ENCODE data around the gene CDK6. TPM values are rescaled to one million over a fixed set of nuclear protein-coding genes. Genes with fewer than 3 reads are reported as not detected.
"Not testable (repeated sequence)": the region's sequence is repeated elsewhere in the genome, so short reads cannot be mapped to it uniquely, and the experiment has no call there.

Gene CDK6
- total RNA-seq, 1 donor from 2014 or later = 254 TPM

GRCh38 chr7:92745241-92745640 is 91.1 kb downstream of the CDK6 start:
- no peaks in the 10 kb centered on the region for H3K27me3 Mint-ChIP-seq (ENCODE audit: low read depth)
- peaks cover 69% of the 10 kb centered on the region for H3K36me3 Mint-ChIP-seq (ENCODE audit: low read depth)
- no peak overlapping the region for H3K4me3 Mint-ChIP-seq (ENCODE audit: low read depth)
- no peak for DNase-seq (ENCODE audit: low spot score)
- H3K27ac Mint-ChIP-seq = peak overlapping the region; percentile 15
- peaks cover 16% of the 10 kb centered on the region for H3K9me3 Mint-ChIP-seq
- peaks cover 52% of the 10 kb centered on the region for H3K4me1 Mint-ChIP-seq (ENCODE audit: low read depth)
- intact Hi-C loops (cut with micrococcal nuclease) = no loop called here

- H3K36me3 Mint-ChIP-seq (ENCODE audit: low read depth) = peaks cover 70% of the 10 kb centered on the region
- H3K27me3 Mint-ChIP-seq (ENCODE audit: low read depth); H3K4me3 Mint-ChIP-seq (ENCODE audit: low read depth); intact Hi-C loops (cut with micrococcal nuclease); DNase-seq (ENCODE audit: low spot score): not testable (repeated sequence)
- H3K4me1 Mint-ChIP-seq (ENCODE audit: low read depth) = peaks cover 52% of the 10 kb centered on the region
- H3K27ac Mint-ChIP-seq = peak overlapping the region; percentile 30
- H3K9me3 Mint-ChIP-seq = peaks cover 16% of the 10 kb centered on the region
These were observed 92.2 kb downstream of the CDK6 start for GRCh38 chr7:92744180-92744579.

GRCh38 chr7:92742186-92742585 is 94.2 kb downstream of the CDK6 start:
- intact Hi-C loops (cut with micrococcal nuclease) = no loop called here
- H3K36me3 Mint-ChIP-seq (ENCODE audit: low read depth) = peaks cover 70% of the 10 kb centered on the region
- no peak for DNase-seq (ENCODE audit: low spot score)
- no peak overlapping the region for H3K4me3 Mint-ChIP-seq (ENCODE audit: low read depth)
- H3K9me3 Mint-ChIP-seq = peaks cover 16% of the 10 kb centered on the region
- H3K27ac Mint-ChIP-seq = peak overlapping the region; percentile 50
- peaks cover 60% of the 10 kb centered on the region for H3K4me1 Mint-ChIP-seq (ENCODE audit: low read depth)
- no peaks in the 10 kb centered on the region for H3K27me3 Mint-ChIP-seq (ENCODE audit: low read depth)

GRCh38 chr7:92740700-92741126 is 95.7 kb downstream of the CDK6 start:
- no peak for DNase-seq (ENCODE audit: low spot score)
- Mint-ChIP-seq H3K36me3 (ENCODE audit: low read depth) (peaks cover 66% of the 10 kb centered on the region), H3K27ac (peak overlapping the region; percentile 46), H3K4me3 (ENCODE audit: low read depth) (no peak overlapping the region), H3K27me3 (ENCODE audit: low read depth) (no peaks in the 10 kb centered on the region), H3K9me3 (peaks cover 12% of the 10 kb centered on the region), H3K4me1 (ENCODE audit: low read depth) (peaks cover 58% of the 10 kb centered on the region)
- intact Hi-C loops (cut with micrococcal nuclease) = no loop called here

DNA sequence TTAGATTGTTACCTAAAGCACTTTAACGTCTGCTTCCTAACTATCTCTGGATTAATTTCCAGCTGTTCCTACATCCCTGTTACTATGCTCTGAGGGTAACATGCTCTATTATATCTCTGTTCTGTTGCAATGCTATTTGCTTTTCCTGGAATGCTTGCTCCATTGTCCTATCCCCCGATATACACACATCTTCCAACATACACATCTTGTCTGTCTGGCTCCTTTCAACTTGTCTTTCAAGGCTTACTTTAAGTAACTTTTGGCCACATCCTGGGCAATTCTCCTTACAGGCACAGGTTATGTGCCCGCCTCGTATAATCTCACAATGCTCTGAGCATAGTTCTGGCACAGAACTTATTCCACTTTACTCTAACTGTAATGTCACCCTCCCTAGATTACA is 96.2 kb downstream of the CDK6 start:
- Mint-ChIP-seq H3K4me3 (ENCODE audit: low read depth) (no peak overlapping the region), H3K9me3 (peaks cover 10% of the 10 kb centered on the region), H3K27me3 (ENCODE audit: low read depth) (no peaks in the 10 kb centered on the region), H3K4me1 (ENCODE audit: low read depth) (peaks cover 59% of the 10 kb centered on the region), H3K27ac (peak overlapping the region; percentile 19), H3K36me3 (ENCODE audit: low read depth) (peaks cover 65% of the 10 kb centered on the region)
- no peak for DNase-seq (ENCODE audit: low spot score)
- intact Hi-C loops (cut with micrococcal nuclease) = no loop called here

DNA sequence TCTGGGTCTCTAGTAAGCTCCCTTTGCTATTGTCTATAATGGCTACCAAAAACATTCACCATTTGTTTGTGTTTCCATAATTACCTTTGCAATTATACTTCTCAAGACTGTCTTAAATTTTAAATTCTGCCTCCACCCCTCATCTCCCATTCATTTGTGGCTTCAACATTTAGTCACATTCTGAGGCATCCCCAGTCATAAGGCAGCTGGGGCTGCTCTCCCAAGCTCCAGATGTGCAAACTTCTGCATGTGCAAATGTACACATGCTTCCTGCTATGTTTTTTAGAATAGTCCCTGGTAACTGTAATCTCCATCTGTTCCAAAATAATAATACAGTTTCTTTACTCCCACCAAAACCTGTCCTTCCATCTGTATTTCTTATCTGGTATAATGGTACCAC is 97.3 kb downstream of the CDK6 start:
- peaks cover 69% of the 10 kb centered on the region for H3K36me3 Mint-ChIP-seq (ENCODE audit: low read depth)
- no peak for DNase-seq (ENCODE audit: low spot score)
- peaks cover 66% of the 10 kb centered on the region for H3K4me1 Mint-ChIP-seq (ENCODE audit: low read depth)
- intact Hi-C loops (cut with micrococcal nuclease) = no loop called here
- H3K9me3 Mint-ChIP-seq = peaks cover 8% of the 10 kb centered on the region
- no peaks in the 10 kb centered on the region for H3K27me3 Mint-ChIP-seq (ENCODE audit: low read depth)
- H3K4me3 Mint-ChIP-seq (ENCODE audit: low read depth) = no peak overlapping the region
- H3K27ac Mint-ChIP-seq = peak overlapping the region; percentile 50

GRCh38 chr7:92737706-92738105 is 98.7 kb downstream of the CDK6 start:
- H3K36me3 Mint-ChIP-seq (ENCODE audit: low read depth) = peaks cover 62% of the 10 kb centered on the region
- peak overlapping the region; percentile 61 for H3K27ac Mint-ChIP-seq
- no peak for DNase-seq (ENCODE audit: low spot score)
- no peaks in the 10 kb centered on the region for H3K27me3 Mint-ChIP-seq (ENCODE audit: low read depth)
- intact Hi-C loops (cut with micrococcal nuclease) = no loop called here
- peaks cover 4% of the 10 kb centered on the region for H3K9me3 Mint-ChIP-seq
- H3K4me1 Mint-ChIP-seq (ENCODE audit: low read depth) = peaks cover 61% of the 10 kb centered on the region
- no peak overlapping the region for H3K4me3 Mint-ChIP-seq (ENCODE audit: low read depth)

- H3K27me3 Mint-ChIP-seq (ENCODE audit: low read depth) = no peaks in the 10 kb centered on the region
- H3K36me3 Mint-ChIP-seq (ENCODE audit: low read depth) = peaks cover 69% of the 10 kb centered on the region
- H3K4me3 Mint-ChIP-seq (ENCODE audit: low read depth) = no peak overlapping the region
- intact Hi-C loops (cut with micrococcal nuclease) = no loop called here
- H3K9me3 Mint-ChIP-seq = peaks cover 4% of the 10 kb centered on the region
- H3K4me1 Mint-ChIP-seq (ENCODE audit: low read depth) = peaks cover 65% of the 10 kb centered on the region
- H3K27ac Mint-ChIP-seq = no peak overlapping the region
- DNase-seq (ENCODE audit: low spot score) = no peak
These were observed 99.5 kb downstream of the CDK6 start for GRCh38 chr7:92736870-92737269.

GRCh38 chr7:92735707-92736106 is 100.7 kb downstream of the CDK6 start:
- H3K9me3 Mint-ChIP-seq = peaks cover 4% of the 10 kb centered on the region
- H3K36me3 Mint-ChIP-seq (ENCODE audit: low read depth) = peaks cover 76% of the 10 kb centered on the region

DNA sequence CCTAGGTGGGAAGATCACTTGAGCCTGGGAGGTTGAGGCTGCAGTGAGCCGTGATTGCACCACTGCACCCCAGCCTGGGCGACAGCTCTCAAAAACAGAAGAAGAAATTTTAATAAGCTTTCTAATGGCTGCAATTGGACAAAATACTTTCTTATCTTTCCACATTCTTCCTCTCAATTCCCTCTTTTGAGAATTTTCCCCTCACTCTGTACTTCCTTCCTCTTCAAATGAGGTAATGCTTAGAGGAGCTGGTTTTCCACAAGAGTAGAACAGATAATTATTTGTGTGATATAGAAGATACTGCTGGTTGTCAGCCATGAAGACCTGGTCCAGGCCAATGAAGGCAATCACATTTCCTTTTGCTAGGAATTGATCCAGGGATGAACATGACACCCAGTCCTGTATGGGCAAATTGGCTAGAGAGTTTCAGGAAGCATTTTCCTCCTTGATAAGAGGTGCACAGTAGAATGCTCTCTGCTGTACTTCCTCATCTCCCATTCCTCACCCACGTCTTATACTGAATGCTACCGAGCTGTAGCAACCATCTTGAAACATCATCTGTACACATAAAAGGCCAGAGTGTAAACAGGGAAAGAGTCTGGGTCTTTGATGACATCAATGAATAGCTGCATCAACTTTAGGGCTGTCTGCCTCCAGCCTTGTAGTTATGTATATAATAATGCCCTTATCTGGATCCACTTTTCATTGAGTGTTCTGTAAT is 103.9 kb downstream of the CDK6 start:
- intact Hi-C loops (cut with micrococcal nuclease) = loop anchor here (1.0 to 5.0 kb wide), 2 partner anchors 20 to 385 kb away; partner anchors contain the start of gene SAMD9
- H3K4me1 Mint-ChIP-seq (ENCODE audit: low read depth) = peaks cover 70% of the 10 kb centered on the region

More at GRCh38 chr7:92735707-92736106, 100.7 kb downstream of the CDK6 start:
- intact Hi-C loops (cut with micrococcal nuclease) = no loop called here
- Mint-ChIP-seq H3K27me3 (ENCODE audit: low read depth) (no peaks in the 10 kb centered on the region), H3K4me1 (ENCODE audit: low read depth) (peaks cover 69% of the 10 kb centered on the region), H3K27ac (no peak overlapping the region), H3K4me3 (ENCODE audit: low read depth) (no peak overlapping the region)
- no peak for DNase-seq (ENCODE audit: low spot score)

DNA sequence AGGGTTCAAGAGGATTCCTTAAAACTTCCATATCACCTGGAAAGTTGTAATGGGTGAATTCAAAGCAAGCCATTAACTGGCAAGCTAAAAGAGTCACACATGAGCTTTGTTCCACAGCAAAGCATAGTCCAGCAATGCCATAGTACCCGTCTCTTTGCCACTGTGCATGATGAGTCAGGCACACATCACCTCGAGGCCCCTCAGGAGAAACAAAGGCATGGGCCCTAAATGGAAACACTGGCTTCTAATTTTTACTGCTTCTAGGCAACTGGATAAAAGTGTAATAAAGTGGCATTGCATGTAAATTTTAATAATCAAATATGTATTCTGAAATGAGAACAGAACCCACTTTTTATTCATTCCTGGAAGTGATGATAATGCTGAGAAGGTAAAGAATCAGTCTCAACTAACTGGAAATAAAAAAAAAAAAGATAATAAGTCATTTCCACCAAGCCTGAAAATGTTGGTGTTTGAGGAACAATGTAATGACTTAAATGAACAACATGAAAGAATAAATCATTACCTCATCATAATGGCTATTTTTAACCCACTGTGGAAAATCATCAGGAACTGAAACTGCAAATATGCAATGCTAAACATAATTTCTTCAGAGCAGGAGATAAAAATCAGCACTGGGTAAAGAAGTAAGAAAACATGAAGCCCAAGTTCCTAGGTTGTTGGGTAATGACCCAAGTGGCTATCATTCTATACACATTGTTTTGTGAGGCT is 104.9 kb downstream of the CDK6 start:
- Mint-ChIP-seq H3K9me3 (peaks cover 4% of the 10 kb centered on the region), H3K4me3 (ENCODE audit: low read depth) (peak overlapping the region; percentile 34), H3K27me3 (ENCODE audit: low read depth) (no peaks in the 10 kb centered on the region), H3K36me3 (ENCODE audit: low read depth) (peaks cover 73% of the 10 kb centered on the region), H3K4me1 (ENCODE audit: low read depth) (peaks cover 74% of the 10 kb centered on the region), H3K27ac (peak overlapping the region; percentile 96)
- no peak for DNase-seq (ENCODE audit: low spot score)
- intact Hi-C loops (cut with micrococcal nuclease) = loop anchor here (1.0 to 5.0 kb wide), 12 partner anchors 13 to 386 kb away; partner anchors contain the start of genes PEX1, RBM48 and SAMD9

More for the DNA sequence above, 103.9 kb downstream of the CDK6 start:
- Mint-ChIP-seq H3K4me3 (ENCODE audit: low read depth) (peak overlapping the region; percentile 34), H3K27me3 (ENCODE audit: low read depth) (no peaks in the 10 kb centered on the region), H3K27ac (peak overlapping the region; percentile 96), H3K9me3 (peaks cover 4% of the 10 kb centered on the region), H3K36me3 (ENCODE audit: low read depth) (peaks cover 70% of the 10 kb centered on the region)
- no peak for DNase-seq (ENCODE audit: low spot score)

DNA sequence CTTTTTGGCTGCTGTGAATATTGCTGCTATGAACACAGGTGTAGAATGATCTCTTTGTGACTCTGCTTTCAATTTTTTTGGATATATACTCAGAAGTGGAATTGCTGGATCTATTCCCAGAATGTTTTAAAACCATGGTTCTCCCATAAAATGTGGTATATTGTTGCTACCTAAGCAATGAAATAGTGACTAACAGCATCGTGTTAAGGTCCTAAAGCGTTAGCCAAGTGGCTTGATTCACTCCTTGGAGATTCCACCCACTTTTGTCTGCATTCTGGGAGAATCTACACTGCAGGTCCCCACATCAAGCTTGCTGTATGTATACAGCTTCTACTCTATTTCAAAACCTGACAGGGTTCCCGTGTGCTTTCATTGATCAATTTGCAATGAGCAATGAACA is 105.6 kb downstream of the CDK6 start:
- Mint-ChIP-seq H3K4me1 (ENCODE audit: low read depth) (peaks cover 71% of the 10 kb centered on the region), H3K9me3 (peaks cover 4% of the 10 kb centered on the region), H3K4me3 (ENCODE audit: low read depth) (no peak overlapping the region), H3K27ac (peak overlapping the region; percentile 96), H3K27me3 (ENCODE audit: low read depth) (no peaks in the 10 kb centered on the region), H3K36me3 (ENCODE audit: low read depth) (peaks cover 73% of the 10 kb centered on the region)
- intact Hi-C loops (cut with micrococcal nuclease) = loop anchor here (1.0 to 5.0 kb wide), 11 partner anchors 13 to 386 kb away; partner anchors contain the start of genes PEX1, RBM48 and SAMD9
- DNase-seq (ENCODE audit: low spot score) = no peak

DNA sequence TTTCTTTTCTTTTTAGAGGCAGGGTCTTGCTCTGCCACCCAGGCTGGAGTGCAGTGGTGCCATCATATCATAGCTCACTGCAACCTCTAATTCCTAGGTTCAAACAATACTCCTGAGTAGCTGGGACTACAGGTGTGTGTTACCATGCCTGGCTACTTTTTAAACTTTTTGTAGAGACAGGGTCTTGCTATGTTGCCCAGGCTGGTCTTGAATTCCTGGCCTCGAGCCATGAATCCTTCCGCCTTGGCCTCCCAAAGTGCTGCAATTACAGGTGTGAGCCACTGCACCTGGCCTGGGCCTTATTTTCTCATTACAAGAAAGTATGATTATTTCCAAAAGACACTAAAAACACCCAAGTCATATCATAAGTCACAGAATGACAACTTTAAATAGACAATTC is 106.6 kb downstream of the CDK6 start:
- peak overlapping the region; percentile 35 for H3K4me3 Mint-ChIP-seq (ENCODE audit: low read depth)
- peaks cover 4% of the 10 kb centered on the region for H3K9me3 Mint-ChIP-seq
- H3K27me3 Mint-ChIP-seq (ENCODE audit: low read depth) = no peaks in the 10 kb centered on the region
- intact Hi-C loops (cut with micrococcal nuclease) = loop anchor here (1.0 to 5.0 kb wide), 3 partner anchors 46 to 388 kb away; partner anchors contain the start of gene SAMD9
- H3K36me3 Mint-ChIP-seq (ENCODE audit: low read depth) = peaks cover 75% of the 10 kb centered on the region
- H3K27ac Mint-ChIP-seq = peak overlapping the region; percentile 96
- DNase-seq (ENCODE audit: low spot score) = no peak
- peaks cover 69% of the 10 kb centered on the region for H3K4me1 Mint-ChIP-seq (ENCODE audit: low read depth)
